Neural progenitor cell (in vitro differentiated cells): Measurements from ENCODE around the gene CCDC60. TPM values are rescaled to one million over a fixed set of nuclear protein-coding genes. Genes with fewer than 3 reads are reported as not detected.

ENCODE experiments used
- DNase-seq: peaks from one replicate; pipeline ENCODE4 v3.0.0-alpha.2; 2016; ENCODE audit warnings: low spot score
- H2AFZ ChIP-seq: fragments of 200-600 bp; sonication (generic); replicated peaks from 2 replicates; pipeline ENCODE4 v1.6.1; 2016; ENCODE audit warnings: antibody characterized with exemption
- H3F3A ChIP-seq: fragments of 200-600 bp; sonication (generic); 2 replicates; pipeline ENCODE4 v1.6.1; 2016; ENCODE audit warnings: antibody characterized with exemption, low read depth
- H3K27ac ChIP-seq: fragments of 200-600 bp; sonication (generic); 2 replicates; pipeline ENCODE4 v1.5.1; 2016; ENCODE audit warnings: mild to moderate bottlenecking
- H3K27me3 ChIP-seq: fragments of 200-600 bp; sonication (generic); 2 replicates; pipeline ENCODE4 v1.6.1; 2016; ENCODE audit warnings: mild to moderate bottlenecking, moderate library complexity
- H3K36me3 ChIP-seq: fragments of 200-600 bp; sonication (generic); 2 replicates; pipeline ENCODE4 v1.5.1; 2016
- H3K4me1 ChIP-seq: fragments of 200-600 bp; sonication (generic); 2 replicates; pipeline ENCODE4 v1.6.1; 2016; ENCODE audit warnings: mixed run types
- H3K4me2 ChIP-seq: fragments of 200-600 bp; sonication (generic); 2 replicates; pipeline ENCODE4 v1.6.1; 2016
- H3K4me3 ChIP-seq: fragments of 200-600 bp; sonication (generic); 2 replicates; pipeline ENCODE4 v1.5.1; 2016
- H3K79me2 ChIP-seq: fragments of 200-600 bp; sonication (generic); 2 replicates; pipeline ENCODE4 v1.6.1; 2016; ENCODE audit warnings: low read depth
- H3K9ac ChIP-seq: fragments of 200-600 bp; sonication (generic); 2 replicates; pipeline ENCODE4 v1.6.1; 2016
- H3K9me3 ChIP-seq: fragments of 200-600 bp; sonication (generic); 2 replicates; pipeline ENCODE4 v1.5.1; 2016; ENCODE audit warnings: low read depth
- H4K20me1 ChIP-seq: fragments of 200-600 bp; sonication (generic); 2 replicates; pipeline ENCODE4 v1.6.1; 2016; ENCODE audit warnings: low read depth
- H3K27ac Mint-ChIP-seq: 3 replicates; pipeline ENCODE4 v1.8.0; 2021; ENCODE audit warnings: mixed read lengths
- H3K27me3 Mint-ChIP-seq: 2 replicates; pipeline ENCODE4 v1.8.0; 2022; ENCODE audit warnings: low read depth, mild to moderate bottlenecking, inconsistent platforms, moderate library complexity, mixed read lengths; ENCODE audit not compliant: insufficient read depth
- H3K36me3 Mint-ChIP-seq: 3 replicates; pipeline ENCODE4 v1.8.0; 2021; ENCODE audit warnings: mixed read lengths
- H3K4me1 Mint-ChIP-seq: 3 replicates; pipeline ENCODE4 v1.8.0; 2021; ENCODE audit warnings: mixed read lengths
- H3K4me3 Mint-ChIP-seq: 3 replicates; pipeline ENCODE4 v1.8.0; 2021; ENCODE audit warnings: mild to moderate bottlenecking, moderate library complexity, mixed read lengths
- H3K9me3 Mint-ChIP-seq: 3 replicates; pipeline ENCODE4 v1.8.0; 2020; ENCODE audit warnings: mixed read lengths
- CTCF ChIP-seq: fragments of 200-600 bp; sonication (generic); IDR thresholded peaks from 2 replicates; pipeline ENCODE4 v1.5.1; 2017; ENCODE audit warnings: antibody characterized with exemption, mild to moderate bottlenecking
- EZH2 ChIP-seq: fragments of 200-600 bp; sonication (generic); IDR thresholded peaks from 2 replicates; pipeline ENCODE4 v1.6.1; 2017; ENCODE audit warnings: antibody characterized with exemption, mild to moderate bottlenecking, moderate library complexity
- EZH2phosphoT487 ChIP-seq: fragments of 200-600 bp; sonication (generic); IDR thresholded peaks from 2 replicates; pipeline ENCODE4 v1.6.1; 2017; ENCODE audit warnings: antibody characterized with exemption
- total RNA-seq: library from RNA; depleted of rRNA; stranded (reverse); fragments of >200 nt; gene quantifications from 2 replicates; pipeline ENCODE4 v1.2.3, GENCODE V29; 2015; ENCODE audit warnings: low replicate concordance

CCDC60 gene
- total RNA-seq, 1 donor from 2014 or later, result 4.6 TPM

- peaks cover 1% of the 10 kb centered on the region for H3K9me3 Mint-ChIP-seq
Measured at GRCh38 chr12:119417440-119417839, 82.9 kb downstream of the CCDC60 start.

GRCh38 chr12:119419381-119419780 lies 84.9 kb downstream of the CCDC60 start:
- H3K27ac ChIP-seq, result no peak overlapping the region
- H3K4me1 Mint-ChIP-seq, result no peaks in the 10 kb centered on the region
- H2AFZ ChIP-seq, result no peak overlapping the region
- TF ChIP-seq EZH2, result no peak
- no peak for TF ChIP-seq CTCF
- no peak for TF ChIP-seq EZH2phosphoT487
- no peak overlapping the region for H3K27ac Mint-ChIP-seq
- DNase-seq, result no peak
- H3K4me3 ChIP-seq, result no peak overlapping the region
- H3K27me3 Mint-ChIP-seq, result peaks cover 4% of the 10 kb centered on the region
- H3K36me3 ChIP-seq, result no peaks in the 10 kb centered on the region
- H3K9me3 ChIP-seq, result no peaks in the 10 kb centered on the region
- H3K4me3 Mint-ChIP-seq, result no peak overlapping the region
- H3K4me1 ChIP-seq, result no peaks in the 10 kb centered on the region
- no peaks in the 10 kb centered on the region for H3F3A ChIP-seq
- no peak overlapping the region for H3K4me2 ChIP-seq
- H4K20me1 ChIP-seq, result no peaks in the 10 kb centered on the region
- no peaks in the 10 kb centered on the region for H3K79me2 ChIP-seq
- no peak overlapping the region for H3K9ac ChIP-seq
- H3K27me3 ChIP-seq, result no peaks in the 10 kb centered on the region
- peaks cover 1% of the 10 kb centered on the region for H3K9me3 Mint-ChIP-seq
- H3K36me3 Mint-ChIP-seq, result no peaks in the 10 kb centered on the region

More at GRCh38 chr12:119417440-119417839, 82.9 kb downstream of the CCDC60 start:
- no peak overlapping the region for H3K27ac Mint-ChIP-seq
- Histone ChIP-seq H3K4me3 (no peak overlapping the region), H3K4me2 (no peak overlapping the region), H3K79me2 (no peaks in the 10 kb centered on the region), H3F3A (peaks cover 3% of the 10 kb centered on the region), H3K9ac (no peak overlapping the region), H3K27me3 (no peaks in the 10 kb centered on the region), H3K27ac (no peak overlapping the region), H4K20me1 (no peaks in the 10 kb centered on the region), H3K9me3 (no peaks in the 10 kb centered on the region), H3K4me1 (no peaks in the 10 kb centered on the region), H2AFZ (no peak overlapping the region), H3K36me3 (no peaks in the 10 kb centered on the region)
- H3K27me3 Mint-ChIP-seq, result peaks cover 6% of the 10 kb centered on the region
- peaks cover 8% of the 10 kb centered on the region for H3K4me1 Mint-ChIP-seq
- no peak overlapping the region for H3K4me3 Mint-ChIP-seq
- no peaks in the 10 kb centered on the region for H3K36me3 Mint-ChIP-seq
- TF ChIP-seq EZH2phosphoT487, result no peak
- TF ChIP-seq EZH2, result no peak
- TF ChIP-seq CTCF, result no peak
- DNase-seq, result no peak

GRCh38 chr12:119423285-119423684 lies 88.8 kb downstream of the CCDC60 start:
- H3K9me3 Mint-ChIP-seq, result peaks cover 1% of the 10 kb centered on the region
- DNase-seq, result peak; percentile 56
- H3K36me3 Mint-ChIP-seq, result no peaks in the 10 kb centered on the region
- no peaks in the 10 kb centered on the region for H3K4me1 Mint-ChIP-seq
- no peaks in the 10 kb centered on the region for H3F3A ChIP-seq
- peaks cover 4% of the 10 kb centered on the region for H3K27me3 Mint-ChIP-seq
- no peak for TF ChIP-seq EZH2phosphoT487
- no peak for TF ChIP-seq EZH2
- TF ChIP-seq CTCF, result no peak
- H3K9ac ChIP-seq, result no peak overlapping the region
- no peaks in the 10 kb centered on the region for H4K20me1 ChIP-seq
- no peak overlapping the region for H3K4me2 ChIP-seq
- peak overlapping the region; percentile 97 for H2AFZ ChIP-seq
- H3K9me3 ChIP-seq, result no peaks in the 10 kb centered on the region
- H3K4me1 ChIP-seq, result no peaks in the 10 kb centered on the region
- H3K27me3 ChIP-seq, result no peaks in the 10 kb centered on the region
- H3K27ac Mint-ChIP-seq, result no peak overlapping the region
- no peak overlapping the region for H3K27ac ChIP-seq
- H3K4me3 ChIP-seq, result no peak overlapping the region
- H3K4me3 Mint-ChIP-seq, result no peak overlapping the region
- H3K36me3 ChIP-seq, result no peaks in the 10 kb centered on the region
- H3K79me2 ChIP-seq, result no peaks in the 10 kb centered on the region
